GM21723 (cell line): ENCODE results near the gene TIMP4.

Experiments
- ATAC-seq: cut with Tn5 transposase; IDR thresholded peaks from one replicate; pipeline ENCODE4 v1.9.1; 2021; ENCODE audit warnings: mild to moderate bottlenecking, moderate library complexity; ENCODE audit not compliant: unreplicated experiment

TIMP4 gene

DNA sequence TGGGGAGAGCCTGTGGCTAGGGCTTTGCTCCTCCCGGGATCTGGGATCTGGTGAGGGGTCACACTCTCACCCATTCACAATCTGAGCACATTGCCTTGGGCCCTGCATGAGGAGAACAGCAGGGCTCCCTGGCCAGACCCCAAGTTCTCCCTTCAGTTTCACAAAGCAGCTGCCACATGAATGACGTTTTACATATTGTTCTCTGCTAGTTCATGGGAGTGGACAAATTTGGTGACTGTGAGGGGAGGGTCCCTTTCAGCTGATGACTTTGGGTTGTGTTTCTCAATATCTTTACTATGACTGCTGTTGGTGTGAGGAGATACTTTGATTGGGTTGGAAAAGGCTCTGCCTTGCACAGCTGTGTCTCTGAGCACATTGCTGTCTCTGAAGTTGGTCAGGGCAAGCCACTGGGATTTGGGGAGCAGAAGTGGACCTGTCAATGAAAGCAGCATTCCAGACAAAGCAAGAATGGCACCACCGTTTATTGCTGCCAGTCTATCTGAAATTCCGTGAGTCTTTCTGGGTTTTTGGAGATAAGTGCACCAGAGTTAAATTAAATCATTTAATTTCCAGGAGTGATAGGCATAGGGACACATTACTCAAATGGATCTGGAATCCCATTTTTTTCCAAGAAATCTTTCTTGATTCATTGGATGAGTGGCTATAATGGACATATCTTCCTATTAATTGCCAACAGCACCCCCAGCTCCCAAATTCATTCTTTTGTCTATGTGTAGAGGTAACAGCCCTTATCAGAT lies 10.3 kb downstream of the TIMP4 start:
- ATAC-seq, result no peak

DNA sequence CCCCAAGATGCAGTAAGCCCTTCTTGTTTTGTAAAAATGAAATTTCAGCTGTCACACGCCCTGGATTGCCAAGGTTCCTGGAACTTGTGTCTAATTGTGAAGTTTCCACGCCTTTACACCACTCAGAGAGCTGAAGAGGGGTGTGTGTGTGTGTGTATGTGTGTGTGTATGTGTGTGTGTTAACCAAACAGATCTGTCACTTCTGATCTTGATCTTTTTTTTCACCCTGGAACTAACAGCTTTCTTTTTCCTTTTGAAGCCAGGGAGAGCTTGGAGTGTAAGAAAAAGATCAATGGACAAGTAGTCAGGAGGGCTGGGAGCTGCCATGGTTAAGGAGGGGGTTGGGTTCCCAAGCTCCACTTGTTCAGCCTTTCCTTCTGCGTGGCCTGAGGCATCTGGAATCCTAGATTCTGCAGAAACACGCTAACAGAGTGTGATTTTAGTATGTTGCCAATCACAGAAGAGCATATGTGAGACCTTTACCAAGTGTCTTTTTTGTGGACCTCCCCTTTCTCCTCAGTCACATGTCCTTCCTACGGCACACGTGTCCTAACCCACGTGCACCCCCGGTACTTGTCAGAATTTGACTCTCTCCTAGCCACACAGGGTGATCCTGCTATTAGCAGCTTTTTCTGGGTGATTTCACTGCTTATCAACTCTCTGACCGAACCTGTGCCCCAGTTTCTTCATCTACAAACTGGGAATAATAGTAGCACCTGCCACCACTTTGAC lies 11.5 kb downstream of the TIMP4 start:
- no peak for ATAC-seq

DNA sequence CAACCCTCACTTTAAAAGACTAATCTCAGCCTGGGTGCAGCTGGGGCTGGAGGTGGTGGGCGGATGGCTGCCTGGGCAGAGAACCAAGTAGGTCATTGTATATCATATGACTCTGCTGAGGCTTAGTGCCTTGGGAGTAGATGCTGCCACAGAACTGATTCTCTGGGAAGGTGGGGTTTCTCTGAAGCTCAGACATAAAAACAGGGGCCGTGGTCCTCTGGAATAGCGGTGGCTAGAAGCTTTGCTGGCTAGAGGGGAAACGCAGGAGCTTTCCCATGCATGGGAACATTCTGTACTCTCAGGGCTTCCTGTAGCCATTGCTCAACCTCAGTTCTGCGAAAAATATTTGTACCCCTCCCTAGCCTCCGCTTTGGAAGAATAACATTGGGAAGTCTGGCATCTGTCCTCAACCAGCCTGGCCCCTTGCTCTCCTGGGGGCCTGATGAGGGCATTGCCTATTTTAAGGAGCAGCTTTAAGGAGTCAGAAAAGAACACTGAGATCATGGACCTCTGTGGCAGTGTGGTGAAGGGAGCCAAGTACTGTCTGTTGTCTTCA lies 14.7 kb downstream of the TIMP4 start:
- ATAC-seq, result no peak

DNA sequence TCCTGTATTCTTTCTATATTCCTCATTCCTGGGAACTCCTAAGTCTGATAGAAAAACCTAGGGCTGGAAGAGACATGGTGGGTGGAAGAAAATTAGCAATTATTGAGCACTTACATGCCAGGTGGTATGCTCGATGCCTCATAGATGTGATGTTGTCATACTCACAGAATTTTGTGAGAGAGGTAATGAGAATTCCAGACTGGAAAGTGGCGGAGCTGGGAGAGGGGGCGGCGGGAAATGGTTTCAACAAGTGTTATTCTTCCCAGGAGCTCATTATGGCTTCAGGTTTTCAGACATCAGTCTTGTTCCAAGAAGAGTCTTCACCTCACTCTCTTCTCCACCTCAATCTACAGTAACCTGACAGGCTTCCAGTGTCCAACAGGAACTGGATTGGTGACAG lies 16.2 kb downstream of the TIMP4 start:
- ATAC-seq, result no peak

DNA sequence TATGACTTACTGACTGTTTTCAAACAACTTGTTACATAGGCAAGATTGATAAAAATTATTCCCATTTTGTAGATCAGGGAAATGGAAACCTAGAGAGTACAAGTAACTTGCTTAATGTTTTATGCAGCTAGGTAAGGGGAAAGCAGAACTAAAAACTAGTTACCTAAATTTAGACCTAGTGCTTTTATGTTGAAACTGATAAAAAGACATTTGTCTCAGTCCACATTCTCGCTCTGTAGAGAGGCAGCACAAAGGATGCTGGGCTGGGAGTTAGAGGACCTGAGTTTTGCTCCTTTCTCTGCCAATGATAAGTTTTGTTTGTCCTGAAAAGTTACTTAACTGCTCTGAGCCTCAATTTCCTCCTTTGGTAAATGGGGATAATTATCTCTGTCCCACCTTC lies 17.4 kb downstream of the TIMP4 start:
- no peak for ATAC-seq

DNA sequence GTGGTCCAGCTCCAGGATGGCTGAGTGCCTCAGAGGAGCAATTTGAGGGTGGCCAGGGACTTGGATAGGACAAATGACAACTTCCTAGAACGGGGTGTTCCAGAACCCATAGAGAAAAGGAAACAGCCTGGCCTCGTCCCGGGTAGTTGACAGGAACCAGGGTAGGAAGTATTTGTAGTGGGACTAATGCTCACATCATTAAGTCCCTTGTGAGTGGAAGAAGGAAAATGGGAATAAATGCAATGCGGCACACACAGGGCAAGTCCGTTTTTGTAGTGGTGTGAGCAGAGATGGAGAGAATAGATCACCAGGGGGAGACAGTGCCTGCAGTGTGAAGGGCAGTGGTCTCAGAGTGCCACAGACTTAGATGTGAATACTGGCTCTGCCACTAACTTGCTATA lies 19.6 kb downstream of the TIMP4 start:
- no peak for ATAC-seq

DNA sequence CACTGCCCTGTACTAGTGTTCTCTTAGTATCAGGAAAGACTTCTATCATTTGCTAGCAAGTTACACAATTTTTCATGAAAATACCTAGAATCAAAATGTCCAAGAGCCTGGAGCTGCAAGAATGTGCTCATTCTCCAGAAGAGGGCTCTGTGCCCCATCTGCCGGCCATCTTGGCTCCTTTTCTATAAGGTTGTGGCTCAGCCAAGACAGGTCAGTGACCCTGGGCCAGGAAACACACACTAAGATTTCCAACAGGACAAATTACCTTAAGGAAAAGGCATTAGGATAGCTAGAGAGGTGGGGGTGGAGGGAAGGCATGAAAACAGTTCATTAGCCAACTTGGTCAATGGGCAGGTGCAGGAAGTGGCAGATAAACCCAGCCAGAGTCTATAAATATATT lies 20.7 kb downstream of the TIMP4 start:
- no peak for ATAC-seq

DNA sequence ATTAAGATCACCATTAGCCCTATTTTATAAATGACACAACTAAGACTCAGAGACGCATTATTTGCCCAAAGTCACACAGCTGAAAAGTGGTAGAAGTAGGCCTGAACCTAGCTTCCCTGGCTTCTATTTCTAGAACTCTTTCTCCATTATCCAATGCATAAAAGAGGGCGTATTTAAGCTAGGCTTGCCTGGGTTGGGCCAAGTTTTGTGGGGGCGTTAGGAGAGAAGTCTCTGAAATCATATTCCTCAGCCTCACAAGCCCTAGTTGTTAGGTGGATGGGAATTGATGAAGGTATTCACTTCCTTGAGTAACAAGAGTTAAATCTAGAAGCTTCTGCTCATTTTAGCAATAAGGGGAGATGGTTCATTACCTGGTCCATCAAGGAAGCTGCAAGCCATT lies 22.3 kb downstream of the TIMP4 start:
- ATAC-seq, result no peak

DNA sequence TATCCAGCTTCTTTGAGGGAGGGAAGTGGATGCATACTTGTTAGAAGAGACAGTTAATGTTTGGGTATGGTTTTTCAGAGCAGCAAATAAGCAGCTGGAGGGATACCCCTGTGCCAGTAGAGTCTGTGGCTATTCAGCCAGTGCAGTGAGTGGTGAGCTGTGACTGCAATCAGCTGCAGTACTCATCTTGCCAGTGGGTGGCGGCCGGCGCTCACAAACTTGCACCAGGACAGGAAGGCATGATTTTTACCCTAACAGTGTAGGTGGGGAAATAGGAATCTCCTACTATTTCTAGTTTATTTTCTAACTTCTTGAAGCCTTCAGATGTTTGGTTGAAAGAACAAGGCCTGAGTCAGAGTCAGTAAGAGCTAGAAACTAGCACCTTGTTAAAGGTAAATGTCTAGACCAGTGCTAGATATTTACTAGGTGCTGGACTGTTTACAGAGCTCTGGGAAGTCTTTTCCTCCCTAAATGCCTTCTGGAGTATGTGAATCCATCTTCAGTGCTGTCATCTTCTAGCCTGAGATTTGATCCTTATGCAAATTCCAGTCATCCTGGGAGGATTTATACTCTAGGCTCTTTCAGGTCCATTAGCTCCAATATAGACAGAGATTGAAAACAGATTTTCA lies 23.6 kb downstream of the TIMP4 start:
- ATAC-seq, result peak; percentile 88

DNA sequence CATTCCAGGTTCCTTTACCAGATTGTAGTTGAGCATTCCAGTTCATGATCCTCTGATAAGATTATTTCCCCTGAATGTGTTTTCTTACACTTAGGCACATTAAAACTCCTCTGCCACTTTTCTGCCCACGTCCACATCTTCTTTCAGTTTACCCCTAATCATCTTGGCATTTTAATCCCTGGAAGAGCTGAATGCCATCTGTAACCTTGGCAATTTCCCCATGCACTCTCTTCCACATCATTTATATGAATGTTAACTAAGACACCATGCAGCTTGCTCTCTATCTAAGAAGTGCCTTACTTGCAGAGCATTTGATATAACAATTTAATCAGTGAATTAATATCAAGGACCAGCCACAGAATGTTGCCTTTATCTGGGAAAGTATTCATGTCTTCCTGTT lies 25.8 kb downstream of the TIMP4 start:
- ATAC-seq, result no peak

DNA sequence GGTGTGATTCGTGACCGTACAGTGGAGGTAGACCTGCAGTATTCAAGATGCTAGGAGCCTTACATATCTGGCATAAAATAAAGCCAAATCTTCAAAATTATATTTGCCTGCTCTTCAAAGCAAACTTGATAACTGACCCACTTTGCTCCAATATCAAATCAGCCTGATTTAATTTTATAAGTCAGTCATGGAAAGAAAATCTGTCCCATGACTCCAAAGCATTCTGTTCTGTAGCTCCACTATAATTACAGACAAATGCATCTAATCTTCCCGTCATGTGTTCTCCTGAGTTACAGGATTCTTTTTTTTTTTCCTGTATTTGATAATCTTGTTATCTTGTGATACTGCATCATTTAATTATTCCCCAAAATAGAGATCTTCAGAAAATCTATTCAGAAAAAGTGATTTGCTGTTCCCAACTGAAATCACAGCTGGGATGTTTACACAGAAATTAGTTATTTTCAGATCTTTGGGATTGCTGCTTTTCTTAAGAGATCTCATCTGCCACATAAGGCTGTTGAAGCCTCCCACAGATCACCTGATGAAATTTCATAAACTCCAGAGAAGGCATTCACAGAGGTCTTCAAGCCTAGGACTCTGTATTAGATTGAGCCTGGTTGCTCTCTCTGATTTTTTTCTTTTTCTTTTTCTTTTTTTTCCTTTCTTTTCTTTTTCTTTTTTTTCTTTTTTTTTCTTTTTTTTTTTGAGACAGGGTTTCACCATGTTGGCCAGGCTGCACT lies 27.2 kb downstream of the TIMP4 start:
- ATAC-seq, result no peak

DNA sequence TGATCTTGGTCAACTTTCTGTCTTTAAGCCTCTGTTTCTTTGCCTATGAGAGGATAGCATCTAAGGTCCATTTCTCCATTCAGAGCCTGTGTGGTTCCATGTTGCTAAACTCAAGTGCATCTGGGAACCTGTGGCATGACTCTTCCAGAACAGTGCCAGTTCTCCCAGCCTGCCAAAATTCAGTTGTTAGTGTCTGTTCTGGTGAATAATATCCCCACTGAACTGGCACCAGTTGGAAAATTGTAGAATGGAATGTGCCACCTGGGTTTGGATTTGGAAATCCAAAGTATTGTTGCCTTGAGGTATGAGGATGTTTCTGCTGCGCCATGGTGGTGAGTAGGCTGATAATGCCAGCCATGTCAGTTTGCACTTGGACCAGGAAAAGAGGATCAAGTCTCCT lies 31.3 kb downstream of the TIMP4 start:
- no peak for ATAC-seq

DNA sequence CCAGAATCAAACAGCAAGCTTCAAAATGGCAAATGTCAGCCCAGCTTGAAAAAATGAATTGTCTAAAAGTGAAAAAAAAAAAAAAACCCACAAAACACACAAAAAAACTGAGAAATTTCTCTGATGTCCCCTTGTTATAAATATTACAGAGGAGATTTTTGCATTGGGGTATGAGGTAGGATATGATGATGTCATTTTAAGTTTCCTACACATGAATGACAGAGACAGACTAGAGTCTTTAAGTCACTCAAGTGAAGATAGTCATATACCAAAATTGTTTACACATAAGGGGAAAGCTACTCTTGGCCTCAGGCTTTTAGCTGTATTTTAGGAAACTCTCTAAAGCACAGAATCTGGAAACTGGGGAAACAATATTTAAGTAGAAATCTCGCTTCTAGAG lies 32.9 kb downstream of the TIMP4 start:
- ATAC-seq, result no peak

DNA sequence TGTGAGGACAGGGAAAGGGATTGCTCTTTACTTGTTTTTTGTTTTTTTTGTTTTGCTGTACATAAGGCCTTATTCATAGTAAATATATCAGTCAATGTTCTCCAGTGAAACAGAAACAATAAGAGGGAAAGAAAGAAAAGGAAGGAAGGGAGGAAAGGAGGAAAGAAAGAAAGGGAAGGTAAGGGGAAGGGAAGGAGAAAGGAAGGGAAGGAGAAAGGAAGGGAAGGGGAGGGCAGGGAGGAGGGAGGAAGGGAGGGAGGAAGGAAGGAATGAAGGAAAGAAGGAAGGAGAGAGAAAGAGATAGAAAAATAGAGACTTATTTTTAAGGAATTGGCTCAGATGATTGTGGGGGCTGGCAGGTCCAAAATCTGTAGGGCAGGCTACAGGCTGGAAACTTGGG lies 37.2 kb downstream of the TIMP4 start:
- ATAC-seq, result no peak

DNA sequence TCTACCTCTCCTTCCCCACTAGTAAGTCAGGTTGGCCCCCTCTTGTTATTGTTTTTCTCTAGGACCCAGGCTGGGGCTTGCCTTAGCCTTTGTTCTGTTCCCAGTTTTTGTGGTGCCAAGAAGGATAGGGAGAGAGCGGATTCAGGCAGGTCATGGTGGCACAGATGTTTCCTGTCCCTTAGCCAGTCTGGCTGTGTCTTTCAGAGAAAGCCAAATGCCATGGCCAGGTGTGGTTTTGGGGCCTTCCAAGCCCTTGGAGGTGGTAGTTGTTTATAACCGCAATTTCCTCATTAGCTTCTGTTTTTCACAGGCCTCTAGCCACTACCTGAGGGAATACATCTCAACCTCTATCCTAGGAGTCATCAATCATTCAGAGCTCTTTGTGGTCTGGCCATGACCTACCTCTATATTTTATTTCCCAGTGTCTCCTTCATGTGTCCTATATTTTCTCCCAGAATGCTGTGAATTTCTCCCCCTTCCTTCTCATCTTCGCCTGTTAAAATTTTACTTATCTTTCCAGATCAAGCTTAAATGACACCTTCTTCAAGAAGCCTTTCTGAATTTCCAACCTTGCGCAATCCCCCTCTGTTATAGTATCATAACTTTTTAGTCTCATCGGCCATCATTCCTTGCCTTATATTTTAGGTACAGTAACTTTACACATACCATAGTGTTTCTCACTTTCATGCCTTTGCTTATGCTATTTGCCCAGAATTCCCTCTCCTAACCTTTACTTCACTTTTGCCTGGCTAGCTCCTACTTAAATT lies 38.2 kb downstream of the TIMP4 start:
- ATAC-seq, result no peak

DNA sequence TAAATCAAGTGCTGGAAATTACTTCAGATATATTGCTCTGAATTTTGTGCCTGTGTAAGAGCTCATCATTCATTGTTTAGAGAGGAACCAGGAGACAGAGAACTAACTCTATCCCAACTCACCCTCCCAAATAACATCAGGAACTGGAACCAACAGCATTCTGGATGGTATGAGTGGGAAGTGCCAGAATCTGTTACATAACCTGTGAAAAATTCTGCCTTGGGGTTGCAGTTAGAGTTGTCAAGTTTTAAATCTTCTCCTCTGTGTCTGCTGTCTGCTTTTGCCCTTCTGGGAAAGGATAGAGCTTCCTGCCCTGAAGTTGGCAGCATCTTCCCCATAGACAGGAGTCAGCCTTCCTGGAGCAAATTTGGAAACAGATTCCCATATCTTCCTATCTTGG lies 41.2 kb downstream of the TIMP4 start:
- ATAC-seq, result no peak

DNA sequence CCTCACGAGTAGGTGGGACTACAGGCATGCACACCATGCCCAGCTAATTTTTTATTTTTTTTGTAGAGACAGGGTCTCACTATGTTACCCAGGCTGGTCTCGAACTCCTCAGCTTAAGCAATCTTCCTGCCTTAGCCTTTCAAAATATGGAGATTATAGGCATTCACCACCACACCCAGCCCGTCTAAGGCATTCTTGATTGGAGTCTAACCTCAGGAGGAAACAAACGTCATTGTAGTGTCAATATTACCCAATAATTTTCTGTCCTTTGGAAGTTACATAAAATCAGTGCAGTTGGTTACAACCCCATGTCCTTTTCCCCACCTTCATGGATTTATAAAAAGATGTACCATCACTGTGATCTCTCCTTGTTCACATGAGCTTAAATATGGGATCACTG lies 41.8 kb downstream of the TIMP4 start:
- ATAC-seq, result no peak

DNA sequence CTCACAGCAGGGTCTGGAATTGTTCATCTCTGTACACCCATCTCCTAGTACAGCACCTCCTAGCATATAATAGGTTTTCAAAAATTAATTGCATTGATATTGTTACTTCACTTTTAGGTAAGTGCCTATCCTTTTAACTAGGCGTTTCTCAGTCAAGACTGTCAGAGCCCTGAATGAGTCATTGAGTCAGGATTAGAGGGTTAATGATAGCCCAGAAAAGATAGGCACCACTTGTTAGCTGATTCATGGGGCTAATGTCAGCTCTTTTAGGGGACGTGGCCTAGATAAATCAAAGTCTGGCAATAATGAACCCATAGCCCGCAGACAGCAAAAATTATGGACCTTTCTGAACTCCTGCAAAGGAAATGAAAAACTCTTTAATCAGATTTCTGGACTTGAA lies 42.9 kb downstream of the TIMP4 start:
- ATAC-seq, result no peak

DNA sequence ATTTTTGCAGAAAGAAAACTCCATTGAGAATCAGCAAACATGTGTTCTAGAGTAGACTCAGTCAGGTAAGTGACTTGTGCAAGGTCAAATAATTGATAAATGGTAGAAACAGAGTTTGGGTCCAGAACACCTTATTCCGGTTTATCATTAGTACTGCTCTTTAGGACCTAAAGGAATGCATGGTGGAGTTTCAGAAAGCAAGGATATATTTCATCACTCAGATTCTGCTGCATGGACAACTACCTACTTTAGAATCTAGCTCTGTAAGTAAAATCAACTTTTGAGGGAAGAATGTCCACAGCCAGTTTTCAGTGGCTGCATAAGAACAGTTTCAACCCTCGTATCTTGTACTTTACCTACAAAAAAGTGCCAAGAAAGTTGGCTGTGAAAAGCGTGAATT lies 43.6 kb downstream of the TIMP4 start:
- ATAC-seq, result no peak

DNA sequence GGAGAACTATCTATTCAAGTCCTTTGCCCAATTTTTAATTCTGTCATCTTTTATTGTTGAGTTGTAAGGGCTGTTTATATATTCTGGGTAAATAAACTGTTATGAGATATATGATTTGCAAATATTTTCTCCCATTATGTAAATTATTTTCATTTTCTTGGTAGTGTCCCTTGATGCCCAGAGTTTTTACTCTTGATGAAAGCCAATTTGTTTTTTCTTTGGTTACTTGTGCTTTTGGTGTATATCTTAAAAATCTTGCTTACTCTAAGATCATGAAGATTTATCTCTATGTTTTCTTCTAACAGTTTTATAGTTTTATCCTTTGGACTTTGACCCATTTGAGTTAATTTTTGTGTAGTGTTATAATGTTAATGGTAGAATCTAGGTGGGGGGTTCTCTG lies 44.5 kb downstream of the TIMP4 start:
- no peak for ATAC-seq
